Thymus (tissue), 11 donors: ENCODE data around the gene C1orf53. TPM values are rescaled to one million over a fixed set of nuclear protein-coding genes. Genes with fewer than 3 reads are reported as not detected.
A peak's percentile ranks its signal among the peaks of the same experiment; 100 is the strongest.

ENCODE experiments used
- DNase-seq, 9 donors: peaks; one replicate each; pipeline ENCODE4 v3.0.0-alpha.2; 2013; ENCODE audit warnings: low spot score in 9 of 9, low read depth in 6 of 9, missing footprints in 1 of 9
- H3K27ac ChIP-seq, 2 donors: one replicate each; pipeline ENCODE4 v1.5.1; 2013; ENCODE audit warnings: control low read depth in 1 of 2, low read depth in 1 of 2, low read length in 1 of 2, mild to moderate bottlenecking in 1 of 2, moderate library complexity in 1 of 2
- H3K27me3 ChIP-seq, 2 donors: one replicate each; pipeline ENCODE4 v1.5.1; 2013; ENCODE audit warnings: low read length in 1 of 2; ENCODE audit not compliant: control insufficient read depth in 2 of 2, insufficient read depth in 1 of 2
- H3K36me3 ChIP-seq, 2 donors: one replicate each; pipeline ENCODE4 v1.5.1; 2013; ENCODE audit warnings: low read length in 1 of 2, mild to moderate bottlenecking in 1 of 2, moderate library complexity in 1 of 2; ENCODE audit not compliant: control insufficient read depth in 2 of 2, insufficient read depth in 2 of 2
- H3K4me1 ChIP-seq, 2 donors: one replicate each; pipeline ENCODE4 v1.5.1; 2013; ENCODE audit warnings: low read length in 2 of 2; ENCODE audit not compliant: control insufficient read depth in 2 of 2, insufficient read depth in 2 of 2
- H3K4me3 ChIP-seq, 2 donors: one replicate each; pipeline ENCODE4 v1.5.1; 2013; ENCODE audit warnings: low read length in 2 of 2, control low read depth in 1 of 2, mild to moderate bottlenecking in 1 of 2
- H3K9me3 ChIP-seq, 2 donors: one replicate each; pipeline ENCODE4 v1.5.1; 2013; ENCODE audit warnings: low read length in 1 of 2, mild to moderate bottlenecking in 1 of 2; ENCODE audit not compliant: control insufficient read depth in 2 of 2, insufficient read depth in 1 of 2
- WGBS: extraction: QIAGEN DNeasy Blood & Tissue Kit; methylation state at CpG from one replicate; pipeline ENCODE4 v1.1.7; 2013; 5-methylcytosine and 5-hydroxymethylcytosine counted together
- polyA plus RNA-seq: library from polyadenylated mRNA; stranded (reverse); fragments of 200-250 nt; gene quantifications from one replicate; pipeline ENCODE4 v1.2.3, GENCODE V29; 2013
- total RNA-seq: library from RNA; stranded (reverse); fragments of 120-200 nt; gene quantifications from one replicate; pipeline ENCODE4 v1.2.4, GENCODE V29; 2013
- donor health status: healthy.

C1orf53 gene
- total and polyA plus RNA-seq, 2 donors = 1.1 to 1.3 TPM

DNA sequence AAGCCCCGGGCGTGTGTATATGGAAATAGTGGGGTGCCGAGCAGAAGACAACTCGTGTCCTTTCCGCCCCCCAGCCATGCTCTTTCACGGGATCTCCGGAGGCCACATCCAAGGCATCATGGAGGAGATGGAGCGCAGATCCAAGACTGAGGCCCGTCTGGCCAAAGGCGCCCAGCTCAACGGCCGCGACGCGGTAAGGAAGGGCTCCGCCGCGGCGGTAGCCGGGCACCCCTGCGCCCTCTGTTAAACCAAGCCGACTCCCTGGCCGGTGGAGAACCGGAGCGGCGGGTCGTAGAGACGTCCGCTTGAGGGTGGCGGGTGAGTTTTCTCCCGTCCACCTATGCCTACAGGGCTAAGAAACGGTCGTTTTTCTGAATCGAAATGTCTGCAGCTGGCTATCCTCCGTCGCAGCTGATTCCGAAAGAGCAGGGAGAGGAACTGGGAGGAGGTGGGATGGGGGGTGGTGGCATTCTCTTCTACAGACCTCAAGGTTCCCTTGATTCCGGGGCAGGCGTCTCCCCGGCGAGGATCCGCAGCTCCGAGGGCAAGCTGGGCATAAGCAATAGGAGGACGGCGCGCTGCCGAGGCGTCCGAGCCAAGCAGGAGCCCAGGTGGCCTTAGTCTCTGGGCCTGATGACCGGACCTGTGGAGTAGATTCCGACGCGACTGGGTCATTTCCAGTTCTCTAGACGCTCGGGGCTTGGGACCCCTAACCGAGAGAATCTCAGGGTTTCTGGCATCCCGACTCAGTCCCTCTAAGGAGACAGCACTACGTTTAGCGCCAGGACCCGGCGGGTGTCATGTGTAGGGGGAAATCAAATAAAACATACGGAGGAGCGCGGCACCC lies 15.6 kb downstream of the C1orf53 start:
- H3K36me3 ChIP-seq = no peaks in the 10 kb centered on the region
- H3K27me3 ChIP-seq = peaks cover 71 to 100% of the 10 kb centered on the region in 2 donors
- H3K9me3 ChIP-seq = peaks cover 0 to 5% of the 10 kb centered on the region in 2 donors
- 2% methylated on average over 64 of the region's 64 CpGs for WGBS
- H3K27ac ChIP-seq = no peak overlapping the region
- peak overlapping the region in 1 of 2 donors; percentile 21 for H3K4me3 ChIP-seq
- peaks cover 13 to 66% of the 10 kb centered on the region in 2 donors for H3K4me1 ChIP-seq
- DNase-seq = no peak

DNA sequence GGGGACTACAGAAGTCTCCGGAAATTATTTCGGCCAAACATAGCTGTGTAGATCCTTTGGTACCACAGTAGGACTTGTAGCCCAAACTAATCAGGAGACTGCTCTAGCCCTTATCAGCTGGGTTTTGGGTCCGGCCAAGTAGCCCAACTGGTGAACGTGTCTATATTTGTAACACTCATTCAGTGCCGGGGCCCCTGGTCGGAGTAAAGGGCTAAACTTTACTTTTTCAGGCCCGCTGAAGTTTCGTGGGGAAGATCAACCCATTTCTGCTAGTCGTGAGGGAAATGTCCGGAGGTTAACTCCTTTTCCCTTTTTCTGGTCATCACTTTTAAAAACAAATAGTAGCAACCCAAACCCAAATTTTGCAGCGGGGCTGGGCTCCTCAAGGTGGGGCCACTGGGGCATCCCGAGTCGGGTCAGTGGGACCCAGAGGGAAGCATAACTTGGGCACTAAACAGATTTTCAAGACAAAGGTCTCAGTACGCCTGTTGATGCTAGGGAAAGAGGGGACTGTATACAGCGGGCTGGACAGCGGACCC lies 16.4 kb downstream of the C1orf53 start:
- Histone ChIP-seq H3K4me1 (peaks cover 13 to 58% of the 10 kb centered on the region in 2 donors), H3K9me3 (peaks cover 0 to 5% of the 10 kb centered on the region in 2 donors), H3K27ac (no peak overlapping the region), H3K27me3 (peaks cover 64 to 100% of the 10 kb centered on the region in 2 donors), H3K36me3 (no peaks in the 10 kb centered on the region), H3K4me3 (no peak overlapping the region)
- no peak for DNase-seq
- WGBS = 10% methylated on average over 16 of the region's 16 CpGs

DNA sequence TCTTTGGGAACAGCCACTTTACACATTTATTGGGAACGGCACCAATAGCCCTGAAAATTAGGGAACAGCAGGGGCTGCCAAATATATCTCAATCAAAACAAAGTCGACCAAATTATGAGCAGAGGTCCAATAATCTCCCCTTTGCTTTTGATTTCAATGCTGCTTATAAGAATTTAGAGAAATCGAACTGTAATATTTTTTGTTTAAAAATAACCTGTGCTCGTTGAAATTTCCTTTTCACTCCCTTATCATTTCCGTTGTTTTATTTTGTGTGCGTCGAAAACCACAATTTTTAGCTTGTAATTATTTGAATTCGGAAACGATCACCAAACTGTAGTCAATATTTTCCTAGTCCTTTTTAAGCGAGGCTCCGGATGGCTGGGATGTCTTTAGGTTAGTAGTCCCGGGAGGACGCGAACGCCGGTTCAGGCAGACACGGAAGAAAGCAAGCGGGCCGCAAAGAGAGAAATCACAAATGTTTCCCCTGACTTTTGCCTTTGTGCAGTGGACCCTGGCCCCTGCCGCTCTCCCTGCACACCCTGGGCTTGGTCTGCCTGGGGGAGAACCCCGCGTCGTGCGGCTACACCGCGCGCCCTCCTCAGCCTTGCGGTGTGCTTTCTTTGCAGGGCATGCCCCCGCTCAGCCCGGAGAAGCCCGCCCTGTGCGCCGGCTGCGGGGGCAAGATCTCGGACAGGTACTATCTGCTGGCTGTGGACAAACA lies 17.1 kb downstream of the C1orf53 start:
- no peaks in the 10 kb centered on the region for H3K36me3 ChIP-seq
- H3K4me1 ChIP-seq = peaks cover 13 to 56% of the 10 kb centered on the region in 2 donors
- H3K27ac ChIP-seq = no peak overlapping the region
- peaks cover 0 to 5% of the 10 kb centered on the region in 2 donors for H3K9me3 ChIP-seq
- H3K27me3 ChIP-seq = peaks cover 60 to 100% of the 10 kb centered on the region in 2 donors
- WGBS = 3% methylated on average over 35 of the region's 35 CpGs
- DNase-seq = peak in 1 of 9 donors; percentile 55
- H3K4me3 ChIP-seq = peak overlapping the region in 1 of 2 donors; percentile 3

DNA sequence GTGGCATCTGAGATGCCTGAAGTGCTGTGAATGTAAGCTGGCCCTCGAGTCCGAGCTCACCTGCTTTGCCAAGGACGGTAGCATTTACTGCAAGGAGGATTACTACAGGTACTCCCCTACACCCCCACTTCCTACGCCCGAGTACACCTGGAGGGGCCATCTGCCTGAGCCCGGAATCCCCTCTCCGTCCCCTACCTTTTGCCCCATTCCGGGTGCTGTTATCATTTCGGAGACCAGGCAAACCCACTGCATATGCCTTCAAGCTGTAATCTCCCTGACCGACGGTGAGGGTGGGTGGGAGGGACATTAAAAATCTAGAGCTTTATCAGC lies 17.6 kb downstream of the C1orf53 start:
- H3K4me3 ChIP-seq = no peak overlapping the region
- peaks cover 55 to 98% of the 10 kb centered on the region in 2 donors for H3K27me3 ChIP-seq
- no peaks in the 10 kb centered on the region for H3K36me3 ChIP-seq
- peaks cover 0 to 5% of the 10 kb centered on the region in 2 donors for H3K9me3 ChIP-seq
- 8% methylated on average over 11 of the region's 11 CpGs for WGBS
- no peak overlapping the region for H3K27ac ChIP-seq
- H3K4me1 ChIP-seq = peaks cover 13 to 56% of the 10 kb centered on the region in 2 donors
- no peak for DNase-seq

GRCh38 chr1:197920414-197921117 lies 18.1 kb downstream of the C1orf53 start:
- peaks cover 49 to 98% of the 10 kb centered on the region in 2 donors for H3K27me3 ChIP-seq
- H3K27ac ChIP-seq = no peak overlapping the region
- H3K4me1 ChIP-seq = peaks cover 13 to 52% of the 10 kb centered on the region in 2 donors
- H3K36me3 ChIP-seq = no peaks in the 10 kb centered on the region
- WGBS = 18% methylated on average over 19 of the region's 19 CpGs
- no peak overlapping the region for H3K4me3 ChIP-seq
- peaks cover 0 to 5% of the 10 kb centered on the region in 2 donors for H3K9me3 ChIP-seq
- no peak for DNase-seq

DNA sequence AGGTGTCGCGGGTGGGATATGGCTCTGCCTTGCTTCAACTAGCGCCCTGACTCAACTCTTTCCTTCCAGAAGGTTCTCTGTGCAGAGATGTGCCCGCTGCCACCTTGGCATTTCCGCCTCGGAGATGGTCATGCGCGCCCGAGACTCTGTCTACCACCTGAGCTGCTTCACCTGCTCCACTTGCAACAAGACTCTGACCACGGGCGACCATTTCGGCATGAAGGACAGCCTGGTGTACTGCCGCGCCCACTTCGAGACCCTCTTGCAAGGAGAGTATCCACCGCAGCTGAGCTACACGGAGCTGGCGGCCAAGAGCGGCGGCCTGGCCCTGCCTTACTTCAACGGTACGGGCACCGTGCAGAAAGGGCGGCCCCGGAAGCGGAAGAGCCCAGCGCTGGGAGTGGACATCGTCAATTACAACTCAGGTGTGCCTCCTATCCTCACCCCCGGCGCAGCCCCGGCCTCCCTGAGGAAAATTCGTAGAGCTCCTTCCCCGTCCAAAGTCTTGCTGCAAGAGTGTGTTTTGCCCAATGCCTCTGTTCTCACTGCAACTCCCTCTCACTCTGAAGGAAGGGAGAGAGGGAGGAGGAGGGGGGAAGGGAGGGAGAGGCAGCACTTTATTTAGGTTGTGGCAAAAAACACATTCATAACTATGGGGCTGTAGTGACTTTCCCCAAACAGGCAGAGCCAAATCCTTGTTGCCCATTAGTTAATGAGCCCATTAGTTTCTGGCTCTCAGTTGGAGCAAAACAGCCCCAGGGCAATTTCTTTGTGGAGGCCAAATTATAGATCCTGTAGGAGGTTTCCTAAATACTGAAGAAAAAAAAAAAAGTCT lies 19.0 kb downstream of the C1orf53 start:
- 18% methylated on average over 33 of the region's 33 CpGs for WGBS
- Histone ChIP-seq H3K27me3 (peaks cover 41 to 96% of the 10 kb centered on the region in 2 donors), H3K36me3 (no peaks in the 10 kb centered on the region), H3K4me1 (peaks cover 13 to 44% of the 10 kb centered on the region in 2 donors), H3K27ac (no peak overlapping the region), H3K9me3 (peaks cover 0 to 5% of the 10 kb centered on the region in 2 donors), H3K4me3 (peak overlapping the region in 1 of 2 donors; percentile 28)
- no peak for DNase-seq

DNA sequence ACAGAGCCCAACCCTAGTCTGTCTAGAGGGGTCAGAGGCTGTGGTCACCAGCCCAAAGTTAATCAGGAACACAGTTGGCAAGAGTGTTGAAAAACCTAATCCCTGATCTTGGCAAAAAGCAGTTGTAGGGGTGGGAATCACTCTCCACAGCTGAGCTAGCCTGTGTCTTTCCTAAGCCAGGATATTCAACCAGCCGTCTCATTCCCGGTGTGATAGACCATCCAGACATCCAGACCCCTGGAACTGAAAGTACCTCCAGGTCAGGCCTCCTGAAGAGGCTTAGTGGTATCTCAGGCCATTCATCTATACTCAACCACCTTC lies 19.6 kb downstream of the C1orf53 start:
- H3K36me3 ChIP-seq = no peaks in the 10 kb centered on the region
- no peak overlapping the region for H3K4me3 ChIP-seq
- DNase-seq = no peak
- H3K4me1 ChIP-seq = peaks cover 13 to 42% of the 10 kb centered on the region in 2 donors
- 84% methylated on average over 2 of the region's 2 CpGs for WGBS
- H3K9me3 ChIP-seq = peaks cover 0 to 5% of the 10 kb centered on the region in 2 donors
- H3K27ac ChIP-seq = no peak overlapping the region
- peaks cover 38 to 94% of the 10 kb centered on the region in 2 donors for H3K27me3 ChIP-seq

DNA sequence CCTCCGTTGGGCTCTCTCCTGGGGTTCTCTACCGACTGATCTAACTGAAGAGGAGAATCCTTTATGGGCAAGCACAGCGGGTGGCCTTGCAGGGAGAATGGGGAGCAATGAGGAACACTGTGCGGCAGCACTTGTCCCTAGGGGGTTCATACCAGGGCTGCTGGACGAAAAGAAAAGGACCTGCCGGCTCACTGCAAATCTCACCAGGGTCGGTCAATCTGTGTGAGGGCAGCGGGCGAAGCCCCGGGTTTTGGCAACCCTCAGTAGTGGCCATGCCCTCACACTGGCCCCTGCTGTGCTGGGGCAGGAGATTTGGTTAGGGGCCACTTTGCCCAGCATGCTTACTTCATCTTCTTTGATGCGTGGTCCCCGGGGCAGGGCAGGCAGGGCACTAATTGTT lies 20.6 kb downstream of the C1orf53 start:
- Histone ChIP-seq H3K27ac (no peak overlapping the region), H3K36me3 (no peaks in the 10 kb centered on the region), H3K9me3 (peaks cover 0 to 5% of the 10 kb centered on the region in 2 donors), H3K4me1 (peaks cover 10 to 34% of the 10 kb centered on the region in 2 donors), H3K27me3 (peaks cover 43 to 94% of the 10 kb centered on the region in 2 donors), H3K4me3 (no peak overlapping the region)
- WGBS = 69% methylated on average over 12 of the region's 12 CpGs
- DNase-seq = no peak
